HFFc6 (cell line): Measurements from ENCODE around the gene SHLD1. TPM values are rescaled to one million over a fixed set of nuclear protein-coding genes. Genes with fewer than 3 reads are reported as not detected.

Source experiments
- DNase-seq: peaks from one replicate; pipeline ENCODE4 v3.0.0-alpha.2; 2018
- H3K27ac Mint-ChIP-seq: 2 replicates; pipeline ENCODE4 v1.8.0; 2020; ENCODE audit warnings: mild to moderate bottlenecking, mixed read lengths
- H3K27me3 Mint-ChIP-seq: 2 replicates; pipeline ENCODE4 v1.8.0; 2021; ENCODE audit warnings: mild to moderate bottlenecking, moderate library complexity, mixed read lengths; ENCODE audit not compliant: insufficient read depth
- H3K36me3 Mint-ChIP-seq: 2 replicates; pipeline ENCODE4 v1.8.0; 2021; ENCODE audit warnings: low read depth, mixed read lengths
- H3K4me1 Mint-ChIP-seq: 2 replicates; pipeline ENCODE4 v1.8.0; 2020; ENCODE audit warnings: low read depth, mixed read lengths
- H3K4me3 Mint-ChIP-seq: 2 replicates; pipeline ENCODE4 v1.8.0; 2020; ENCODE audit warnings: mild to moderate bottlenecking, moderate library complexity, mixed read lengths
- H3K9me3 Mint-ChIP-seq: 2 replicates; pipeline ENCODE4 v1.8.0; 2020; ENCODE audit warnings: mild to moderate bottlenecking, mixed read lengths
- total RNA-seq, 6 experiments: library from RNA; stranded (reverse); fragmentation: NEBNext Ultra II Directional; extraction: Animal tissue kit (Norgen Biotek cat#: 25700); gene quantifications; 2 replicates in 1 of 6; 3 replicates in 5 of 6; pipeline ENCODE4 v1.2.3, GENCODE V29; 2021
- TF ChIP-seq, protein P1 (sequence below): fragments of 200-600 bp; sonication (generic); IDR thresholded peaks from 2 replicates; pipeline ENCODE4 v1.5.0; 2021; ENCODE audit warnings: antibody characterized with exemption, mild to moderate bottlenecking

SHLD1 gene
- total RNA-seq, 6 experiments from 2014 or later: 3.5 to 4.4 (median 3.8) TPM

GRCh38 chr20:5836569-5836968, 86.4 kb downstream of the SHLD1 start:
- TF ChIP-seq, protein P1, sequence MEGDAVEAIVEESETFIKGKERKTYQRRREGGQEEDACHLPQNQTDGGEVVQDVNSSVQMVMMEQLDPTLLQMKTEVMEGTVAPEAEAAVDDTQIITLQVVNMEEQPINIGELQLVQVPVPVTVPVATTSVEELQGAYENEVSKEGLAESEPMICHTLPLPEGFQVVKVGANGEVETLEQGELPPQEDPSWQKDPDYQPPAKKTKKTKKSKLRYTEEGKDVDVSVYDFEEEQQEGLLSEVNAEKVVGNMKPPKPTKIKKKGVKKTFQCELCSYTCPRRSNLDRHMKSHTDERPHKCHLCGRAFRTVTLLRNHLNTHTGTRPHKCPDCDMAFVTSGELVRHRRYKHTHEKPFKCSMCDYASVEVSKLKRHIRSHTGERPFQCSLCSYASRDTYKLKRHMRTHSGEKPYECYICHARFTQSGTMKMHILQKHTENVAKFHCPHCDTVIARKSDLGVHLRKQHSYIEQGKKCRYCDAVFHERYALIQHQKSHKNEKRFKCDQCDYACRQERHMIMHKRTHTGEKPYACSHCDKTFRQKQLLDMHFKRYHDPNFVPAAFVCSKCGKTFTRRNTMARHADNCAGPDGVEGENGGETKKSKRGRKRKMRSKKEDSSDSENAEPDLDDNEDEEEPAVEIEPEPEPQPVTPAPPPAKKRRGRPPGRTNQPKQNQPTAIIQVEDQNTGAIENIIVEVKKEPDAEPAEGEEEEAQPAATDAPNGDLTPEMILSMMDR: no peak
- Mint-ChIP-seq H3K9me3 (no peaks in the 10 kb centered on the region), H3K4me3 (no peak overlapping the region), H3K36me3 (no peaks in the 10 kb centered on the region), H3K27me3 (peaks cover 7% of the 10 kb centered on the region), H3K27ac (peak overlapping the region; percentile 73; the same call in 1 of the 2 replicates), H3K4me1 (peaks cover 14% of the 10 kb centered on the region)
- DNase-seq: no peak

GRCh38 chr20:5840411-5841002, 90.3 kb downstream of the SHLD1 start:
- TF ChIP-seq, protein P1: no peak
- H3K27ac Mint-ChIP-seq: no peak overlapping the region
- no peak overlapping the region for H3K4me3 Mint-ChIP-seq
- peaks cover 18% of the 10 kb centered on the region for H3K4me1 Mint-ChIP-seq
- DNase-seq: no peak
- H3K27me3 Mint-ChIP-seq: peaks cover 7% of the 10 kb centered on the region
- no peaks in the 10 kb centered on the region for H3K36me3 Mint-ChIP-seq
- no peaks in the 10 kb centered on the region for H3K9me3 Mint-ChIP-seq

- TF ChIP-seq, protein P1: no peak
- no peak for DNase-seq
- H3K9me3 Mint-ChIP-seq: no peaks in the 10 kb centered on the region
- H3K4me3 Mint-ChIP-seq: no peak overlapping the region
- no peak overlapping the region for H3K27ac Mint-ChIP-seq
- H3K4me1 Mint-ChIP-seq: peaks cover 15% of the 10 kb centered on the region
- no peaks in the 10 kb centered on the region for H3K36me3 Mint-ChIP-seq
- H3K27me3 Mint-ChIP-seq: peaks cover 9% of the 10 kb centered on the region
Observed at GRCh38 chr20:5841522-5841921, 91.3 kb downstream of the SHLD1 start.

DNA sequence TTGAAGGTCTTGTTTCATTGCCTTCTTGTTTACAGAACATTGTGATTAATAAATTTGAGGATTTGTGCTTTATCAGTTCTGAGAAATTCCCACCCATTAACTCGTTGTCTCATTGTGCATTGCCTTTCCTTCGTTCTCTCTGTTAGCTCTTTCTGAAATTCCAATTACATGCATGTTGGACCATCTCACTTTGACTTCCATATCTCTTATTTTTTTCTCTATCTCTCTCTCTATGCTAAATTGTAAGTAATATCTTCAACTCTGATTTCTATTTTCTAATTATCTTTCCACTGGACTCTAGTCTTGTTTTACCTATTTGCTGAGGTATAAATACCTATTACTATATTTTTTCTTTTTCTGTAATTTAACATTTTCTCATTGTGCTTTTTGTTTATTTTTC, 92.3 kb downstream of the SHLD1 start:
- no peak overlapping the region for H3K27ac Mint-ChIP-seq
- no peaks in the 10 kb centered on the region for H3K36me3 Mint-ChIP-seq
- peaks cover 9% of the 10 kb centered on the region for H3K27me3 Mint-ChIP-seq
- no peak for DNase-seq
- no peak overlapping the region for H3K4me3 Mint-ChIP-seq
- peaks cover 16% of the 10 kb centered on the region for H3K4me1 Mint-ChIP-seq
- TF ChIP-seq, protein P1: no peak
- no peaks in the 10 kb centered on the region for H3K9me3 Mint-ChIP-seq

GRCh38 chr20:5843054-5843592, 92.9 kb downstream of the SHLD1 start:
- Mint-ChIP-seq H3K27me3 (peaks cover 9% of the 10 kb centered on the region), H3K36me3 (no peaks in the 10 kb centered on the region), H3K9me3 (no peaks in the 10 kb centered on the region), H3K4me3 (no peak overlapping the region), H3K4me1 (peaks cover 16% of the 10 kb centered on the region), H3K27ac (no peak overlapping the region)
- TF ChIP-seq, protein P1: no peak
- no peak for DNase-seq
